Nephron progenitor cell (in vitro differentiated cells): ENCODE measurements around the gene MAD2L2.

Source experiments
- DNase-seq: peaks from one replicate; pipeline ENCODE4 v3.0.0; 2021
- H3K27ac Mint-ChIP-seq: 2 replicates; pipeline ENCODE4 v1.8.0; 2021; ENCODE audit warnings: mild to moderate bottlenecking, moderate library complexity, mixed read lengths
- H3K27me3 Mint-ChIP-seq: 2 replicates; pipeline ENCODE4 v1.8.0; 2021; ENCODE audit warnings: mild to moderate bottlenecking, low read depth, mixed read lengths; ENCODE audit not compliant: poor library complexity
- H3K36me3 Mint-ChIP-seq: 2 replicates; pipeline ENCODE4 v1.8.0; 2021; ENCODE audit warnings: low read depth, mixed read lengths
- H3K4me1 Mint-ChIP-seq: 2 replicates; pipeline ENCODE4 v1.8.0; 2021; ENCODE audit warnings: mixed read lengths
- H3K4me3 Mint-ChIP-seq: 2 replicates; pipeline ENCODE4 v1.8.0; 2021; ENCODE audit warnings: mild to moderate bottlenecking, moderate library complexity, mixed read lengths
- H3K9me3 Mint-ChIP-seq: 2 replicates; pipeline ENCODE4 v1.8.0; 2021; ENCODE audit warnings: mild to moderate bottlenecking, moderate library complexity, mixed read lengths
- CTCF ChIP-seq: fragments of 200-600 bp; sonication (generic); IDR thresholded peaks from 2 replicates; pipeline ENCODE4 v1.5.0; 2021; ENCODE audit warnings: antibody characterized with exemption

MAD2L2 gene

GRCh38 chr1:11727119-11727518 lies 46.2 kb upstream of the MAD2L2 start:
- H3K36me3 Mint-ChIP-seq = no peaks in the 10 kb centered on the region
- no peak overlapping the region for H3K4me3 Mint-ChIP-seq
- H3K4me1 Mint-ChIP-seq = peaks cover 45% of the 10 kb centered on the region
- no peak for TF ChIP-seq CTCF
- H3K9me3 Mint-ChIP-seq = no peaks in the 10 kb centered on the region
- peaks cover 6% of the 10 kb centered on the region for H3K27me3 Mint-ChIP-seq
- no peak for DNase-seq
- no peak overlapping the region for H3K27ac Mint-ChIP-seq

DNA sequence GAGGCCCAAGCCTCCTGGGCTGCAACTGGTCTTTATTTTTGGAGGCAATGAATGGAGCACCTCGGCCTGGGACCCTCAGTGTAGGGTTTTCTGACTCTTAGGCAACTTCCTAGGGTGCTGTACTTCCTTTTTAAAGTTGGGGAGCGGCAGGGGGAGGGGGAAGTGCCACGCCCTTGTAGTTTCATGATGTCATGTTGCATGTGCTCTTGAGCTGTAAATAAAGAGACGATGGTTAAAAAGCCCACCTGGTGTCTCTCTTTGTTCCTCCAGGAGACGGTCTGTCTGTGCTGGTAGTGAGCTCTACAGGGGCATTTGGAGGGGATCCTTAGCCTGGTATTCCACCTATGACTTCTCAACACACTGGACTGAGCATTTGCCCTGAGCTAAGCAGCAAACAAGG lies 44.7 kb upstream of the MAD2L2 start:
- Mint-ChIP-seq H3K27me3 (peaks cover 8% of the 10 kb centered on the region), H3K36me3 (no peaks in the 10 kb centered on the region), H3K9me3 (no peaks in the 10 kb centered on the region), H3K4me3 (no peak overlapping the region), H3K27ac (no peak overlapping the region), H3K4me1 (peaks cover 34% of the 10 kb centered on the region)
- no peak for DNase-seq
- no peak for TF ChIP-seq CTCF

DNA sequence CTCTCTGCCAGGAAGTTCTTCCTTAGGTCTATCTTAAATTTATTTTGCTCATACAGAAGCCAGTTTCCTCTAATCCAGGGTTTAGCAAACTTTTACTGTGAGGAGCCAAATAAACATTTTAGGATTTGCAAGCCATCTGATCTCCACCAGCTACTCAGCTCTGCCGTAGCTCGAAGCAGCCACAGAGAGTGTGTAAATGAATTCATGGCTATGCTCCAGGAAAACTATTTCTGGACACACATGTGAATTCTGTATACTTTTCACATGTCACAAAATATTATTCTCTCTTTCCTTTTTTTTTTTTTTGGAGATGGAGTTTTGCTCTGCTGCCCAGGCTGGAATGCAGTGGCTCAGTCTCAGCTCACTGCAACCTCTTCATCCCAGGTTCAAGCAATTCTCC lies 41.6 kb upstream of the MAD2L2 start:
- Mint-ChIP-seq H3K27ac (no peak overlapping the region), H3K4me1 (peaks cover 17% of the 10 kb centered on the region), H3K36me3 (no peaks in the 10 kb centered on the region), H3K4me3 (no peak overlapping the region), H3K9me3 (no peaks in the 10 kb centered on the region), H3K27me3 (peaks cover 19% of the 10 kb centered on the region)
- TF ChIP-seq CTCF = no peak
- no peak for DNase-seq

DNA sequence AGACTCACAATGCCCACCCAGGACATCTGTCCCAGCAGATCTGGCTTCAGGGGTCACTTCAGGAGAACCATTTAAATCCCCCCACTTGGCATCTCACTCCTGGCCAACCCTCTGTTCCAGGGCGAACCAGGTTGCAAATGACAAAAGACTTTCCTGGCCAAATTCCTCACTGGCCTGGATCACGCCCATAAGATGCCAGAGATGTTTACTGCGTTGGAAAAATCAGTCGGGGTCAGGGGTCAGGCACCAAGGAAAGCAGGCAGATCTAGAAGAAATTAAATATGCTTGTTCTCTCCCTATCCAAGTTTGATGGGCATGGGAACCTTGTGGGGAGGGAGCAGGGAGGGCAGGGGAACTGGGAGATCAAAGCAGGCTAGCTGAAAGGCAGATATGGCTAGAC lies 40.4 kb upstream of the MAD2L2 start:
- no peak for TF ChIP-seq CTCF
- Mint-ChIP-seq H3K4me3 (no peak overlapping the region), H3K36me3 (no peaks in the 10 kb centered on the region), H3K9me3 (no peaks in the 10 kb centered on the region), H3K27ac (no peak overlapping the region), H3K27me3 (peaks cover 19% of the 10 kb centered on the region), H3K4me1 (peaks cover 18% of the 10 kb centered on the region)
- no peak for DNase-seq

DNA sequence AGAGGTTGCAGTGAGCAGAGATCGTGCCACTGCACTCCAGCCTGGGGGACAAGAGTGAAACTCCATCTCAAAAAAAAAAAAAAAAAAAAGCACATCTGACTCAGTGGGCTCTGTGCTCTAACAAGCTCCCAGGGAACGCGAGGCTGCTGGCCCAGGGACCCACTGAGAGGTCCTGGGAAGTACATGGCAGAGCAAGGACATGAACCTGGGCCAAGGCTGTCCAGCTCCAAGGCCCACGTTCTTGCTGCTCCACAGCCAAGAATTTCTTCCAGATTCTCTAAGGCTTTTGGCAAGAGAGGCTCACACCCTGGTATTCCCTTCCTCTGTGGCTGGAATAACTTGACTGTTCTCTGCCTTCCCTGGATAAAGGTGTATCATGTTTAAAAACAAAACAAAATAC lies 39.6 kb upstream of the MAD2L2 start:
- Mint-ChIP-seq H3K27me3 (peaks cover 24% of the 10 kb centered on the region), H3K9me3 (no peaks in the 10 kb centered on the region), H3K4me1 (peaks cover 20% of the 10 kb centered on the region), H3K27ac (no peak overlapping the region), H3K4me3 (no peak overlapping the region), H3K36me3 (no peaks in the 10 kb centered on the region)
- DNase-seq = no peak
- no peak for TF ChIP-seq CTCF

- Mint-ChIP-seq H3K36me3 (no peaks in the 10 kb centered on the region), H3K4me3 (no peak overlapping the region), H3K27ac (no peak overlapping the region), H3K27me3 (peaks cover 27% of the 10 kb centered on the region), H3K9me3 (no peaks in the 10 kb centered on the region), H3K4me1 (peaks cover 20% of the 10 kb centered on the region)
- DNase-seq = no peak
- peak; percentile 5 for TF ChIP-seq CTCF
These were observed 39.1 kb upstream of the MAD2L2 start for GRCh38 chr1:11720033-11720376.
